ENCODE measurements around the gene TEX52. TPM values are rescaled to one million over a fixed set of nuclear protein-coding genes. Genes with fewer than 3 reads are reported as not detected.

The TEX52 gene
- polyA plus RNA-seq, 1 donor (not counting 4 experiments of a cell fraction or from before 2014, with no cell fraction given) = not detected

GRCh38 chr12:2856051-2856450 lies 788 bp downstream of the TEX52 start:
- no peaks in the 10 kb centered on the region for H4K20me1 ChIP-seq (ENCODE audit: control insufficient read depth, extremely low read depth, insufficient read depth, low read length)
- H3K9me3 ChIP-seq (ENCODE audit: control insufficient read depth, low read depth, low read length) = no peaks in the 10 kb centered on the region
- no peak overlapping the region for H2AFZ ChIP-seq (ENCODE audit: control insufficient read depth, low read length)
- H3K4me2 ChIP-seq (ENCODE audit: control insufficient read depth, extremely low read depth, insufficient read depth, low read depth, low read length) = no peak overlapping the region
- no peaks in the 10 kb centered on the region for H3K4me1 ChIP-seq (ENCODE audit: control insufficient read depth, extremely low read depth, insufficient read depth, low read length)
- H3K36me3 ChIP-seq (ENCODE audit: control insufficient read depth in 2 of 2, extremely low read depth in 1 of 2, insufficient read depth in 2 of 2, low read length in 2 of 2) = peaks cover 0 to 8% of the 10 kb centered on the region in 2 experiments
- no peak overlapping the region for H3K27ac ChIP-seq (ENCODE audit: control insufficient read depth, insufficient read depth, low read length)
- H3K79me2 ChIP-seq (ENCODE audit: control insufficient read depth, insufficient read depth, low read length) = no peaks in the 10 kb centered on the region
- FAIRE-seq (no peak), DNase-seq (ENCODE audit: low read depth, low spot score) (no peak)
- no peak overlapping the region for H3K9ac ChIP-seq (ENCODE audit: control insufficient read depth, extremely low read depth, insufficient read depth, low read length)
- no peak for TF ChIP-seq CTCF (optimal IDR thresholded peaks at IDR 0.05 in 1 of 3, IDR thresholded peaks at IDR 0.05 in 1 of 3, conservative IDR thresholded peaks at IDR 0.05 in 1 of 3; ENCODE audit: extremely low read depth in 1 of 3, insufficient read depth in 2 of 3, low read length in 3 of 3)
- TF ChIP-seq EZH2 (IDR thresholded peaks at IDR 0.05; ENCODE audit: low read length) = no peak
- no peak overlapping the region for H3K4me3 ChIP-seq (ENCODE audit: control insufficient read depth in 2 of 3, extremely low read depth in 1 of 3, insufficient read depth in 2 of 3, low read depth in 1 of 3, low read length in 3 of 3)
- dilution Hi-C loops (cut with MboI; ENCODE audit: extremely low pct_ligation_motif_present, low sequenced_read_pairs) = no loop called here
- H3K9me1 ChIP-seq (ENCODE audit: control insufficient read depth, extremely low read depth, insufficient read depth, low read length) = no peaks in the 10 kb centered on the region
- no peaks in the 10 kb centered on the region for H3K27me3 ChIP-seq (ENCODE audit: control insufficient read depth, extremely low read depth, insufficient read depth, low read length)

- H3K9me1 ChIP-seq (ENCODE audit: control insufficient read depth, extremely low read depth, insufficient read depth, low read length) = no peaks in the 10 kb centered on the region
- H3K9ac ChIP-seq (ENCODE audit: control insufficient read depth, extremely low read depth, insufficient read depth, low read length) = no peak overlapping the region
- no peak for DNase-seq (ENCODE audit: low read depth, low spot score)
- H2AFZ ChIP-seq (ENCODE audit: control insufficient read depth, low read length) = no peak overlapping the region
- TF ChIP-seq EZH2 (IDR thresholded peaks at IDR 0.05; ENCODE audit: low read length) (no peak), CTCF (optimal IDR thresholded peaks at IDR 0.05 in 1 of 3, IDR thresholded peaks at IDR 0.05 in 1 of 3, conservative IDR thresholded peaks at IDR 0.05 in 1 of 3; ENCODE audit: extremely low read depth in 1 of 3, insufficient read depth in 2 of 3, low read length in 3 of 3) (no peak)
- no peak for FAIRE-seq
- H4K20me1 ChIP-seq (ENCODE audit: control insufficient read depth, extremely low read depth, insufficient read depth, low read length) = no peaks in the 10 kb centered on the region
- no peak overlapping the region for H3K27ac ChIP-seq (ENCODE audit: control insufficient read depth, insufficient read depth, low read length)
- no peaks in the 10 kb centered on the region for H3K79me2 ChIP-seq (ENCODE audit: control insufficient read depth, insufficient read depth, low read length)
- dilution Hi-C loops (cut with MboI; ENCODE audit: extremely low pct_ligation_motif_present, low sequenced_read_pairs) = no loop called here
- H3K4me1 ChIP-seq (ENCODE audit: control insufficient read depth, extremely low read depth, insufficient read depth, low read length) = no peaks in the 10 kb centered on the region
- H3K9me3 ChIP-seq (ENCODE audit: control insufficient read depth, low read depth, low read length) = no peaks in the 10 kb centered on the region
- no peaks in the 10 kb centered on the region for H3K27me3 ChIP-seq (ENCODE audit: control insufficient read depth, extremely low read depth, insufficient read depth, low read length)
- no peak overlapping the region for H3K4me2 ChIP-seq (ENCODE audit: control insufficient read depth, extremely low read depth, insufficient read depth, low read depth, low read length)
- H3K4me3 ChIP-seq (ENCODE audit: control insufficient read depth in 2 of 3, extremely low read depth in 1 of 3, insufficient read depth in 2 of 3, low read depth in 1 of 3, low read length in 3 of 3) = no peak overlapping the region
- peaks cover 0 to 8% of the 10 kb centered on the region in 2 experiments for H3K36me3 ChIP-seq (ENCODE audit: control insufficient read depth in 2 of 2, extremely low read depth in 1 of 2, insufficient read depth in 2 of 2, low read length in 2 of 2)
These were observed 1.3 kb downstream of the TEX52 start for GRCh38 chr12:2855546-2855945.
